IMR-90 (cell line): ENCODE results near the gene EIF4B. TPM values are rescaled to one million over a fixed set of nuclear protein-coding genes. Genes with fewer than 3 reads are reported as not detected.

Source experiments
- ATAC-seq: fragments of 200-7000 bp; cut with Tn5 transposase; 2 replicates; pipeline ENCODE4 v1.9.1; 2020; ENCODE audit warnings: low read depth, mild to moderate bottlenecking, moderate library complexity
- BruUV-seq: library from RNA; stranded (reverse); fragments of 400-500 nt; replicated peaks from 2 replicates; lab custom pipeline; 2021; lab: Mats Ljungman, UMichigan
- CTCF ChIA-PET: fragments of 300-600 bp; formaldehyde crosslinking; extraction: SDS; loops from one replicate; lab custom pipeline; 2021; ENCODE audit warnings: antibody characterized with exemption; lab: Yijun Ruan, JAX
- POLR2A ChIA-PET: fragments of 300-600 bp; sonication (Branson Sonifier 250); formaldehyde crosslinking; loops from one replicate; lab custom pipeline; 2022; ENCODE audit warnings: antibody characterized with exemption; ENCODE audit not compliant: unreplicated experiment; lab: Charles Lee
- DNase-seq: peaks from one replicate; pipeline ENCODE4 v3.0.0; 2013
- H2AFZ ChIP-seq: replicated peaks from 2 replicates; pipeline ENCODE3; 2013; ENCODE audit warnings: low read length, mild to moderate bottlenecking; ENCODE audit not compliant: poor library complexity
- H2AK5ac ChIP-seq: 2 replicates; pipeline ENCODE4 v1.6.1; 2013; ENCODE audit warnings: low read depth, low read length, inconsistent platforms
- H2AK9ac ChIP-seq: replicated peaks from 2 replicates; pipeline ENCODE3; 2013; ENCODE audit warnings: mild to moderate bottlenecking, low read depth, low read length, moderate library complexity; ENCODE audit not compliant: poor library complexity
- H2BK120ac ChIP-seq: 2 replicates; pipeline ENCODE4 v1.6.1; 2013; ENCODE audit warnings: low read depth, low read length, inconsistent platforms
- H2BK15ac ChIP-seq: 3 replicates; pipeline ENCODE4 v1.6.1; 2013; ENCODE audit warnings: low read depth, low read length, inconsistent platforms
- H2BK20ac ChIP-seq: 2 replicates; pipeline ENCODE4 v1.6.1; 2013; ENCODE audit warnings: low read depth, mild to moderate bottlenecking, inconsistent platforms, low read length, moderate library complexity
- H2BK5ac ChIP-seq: 2 replicates; pipeline ENCODE4 v1.6.1; 2013; ENCODE audit warnings: mild to moderate bottlenecking, low read depth, low read length, inconsistent platforms; ENCODE audit not compliant: poor library complexity, severe bottlenecking
- H3K14ac ChIP-seq: replicated peaks from 2 replicates; pipeline ENCODE4 v1.6.1; 2013; ENCODE audit warnings: low read depth, low read length, inconsistent platforms
- H3K18ac ChIP-seq: 2 replicates; pipeline ENCODE4 v1.6.1; 2013; ENCODE audit warnings: low read depth, low read length, control low read depth
- H3K23ac ChIP-seq: 2 replicates; pipeline ENCODE4 v1.6.1; 2013; ENCODE audit warnings: low read depth, low read length, inconsistent platforms
- H3K27ac ChIP-seq: 2 replicates; pipeline ENCODE4 v1.5.1; 2013; ENCODE audit warnings: mild to moderate bottlenecking, control low read depth, low read length; ENCODE audit not compliant: insufficient read depth
- H3K27me3 ChIP-seq: 2 replicates; pipeline ENCODE4 v1.6.1; 2013; ENCODE audit warnings: low read length; ENCODE audit not compliant: control insufficient read depth, insufficient read depth
- H3K36me3 ChIP-seq: 2 replicates; pipeline ENCODE4 v1.6.1; 2013; ENCODE audit warnings: low read length, mixed read lengths; ENCODE audit not compliant: control insufficient read depth, insufficient read depth
- H3K4ac ChIP-seq: 2 replicates; pipeline ENCODE4 v1.6.1; 2013; ENCODE audit warnings: low read depth, low read length, inconsistent platforms
- H3K4me1 ChIP-seq: 2 replicates; pipeline ENCODE4 v1.6.1; 2013; ENCODE audit warnings: low read length, mixed read lengths; ENCODE audit not compliant: control insufficient read depth, insufficient read depth
- H3K4me2 ChIP-seq: 2 replicates; pipeline ENCODE4 v1.6.1; 2013; ENCODE audit warnings: low read depth, mild to moderate bottlenecking, control low read depth, low read length, moderate library complexity
- H3K4me3 ChIP-seq: 2 replicates; pipeline ENCODE4 v1.5.1; 2013; ENCODE audit warnings: low read depth, mild to moderate bottlenecking, control low read depth, low read length, moderate library complexity; ENCODE audit not compliant: insufficient read depth
- H3K56ac ChIP-seq: 2 replicates; pipeline ENCODE4 v1.6.1; 2013; ENCODE audit warnings: low read length, inconsistent platforms; ENCODE audit not compliant: insufficient read depth; ENCODE audit errors: extremely low read depth
- H3K79me1 ChIP-seq, 2 experiments: 2 replicates each; pipeline ENCODE4 v1.6.1; 2013; ENCODE audit warnings: low read length in 2 of 2, inconsistent platforms in 1 of 2, low read depth in 1 of 2
- H3K9ac ChIP-seq: 2 replicates; pipeline ENCODE4 v1.6.1; 2013; ENCODE audit warnings: low read depth, low read length, control low read depth
- H3K9me1 ChIP-seq: 2 replicates; pipeline ENCODE4 v1.6.1; 2013; ENCODE audit warnings: low read length, inconsistent platforms; ENCODE audit not compliant: insufficient read depth
- H3K9me3 ChIP-seq: 2 replicates; pipeline ENCODE4 v1.6.1; 2013; ENCODE audit warnings: low read length; ENCODE audit not compliant: control insufficient read depth, insufficient read depth
- H4K20me1 ChIP-seq: 2 replicates; pipeline ENCODE4 v1.6.1; 2013; ENCODE audit warnings: low read length, inconsistent platforms; ENCODE audit not compliant: insufficient read depth
- H4K5ac ChIP-seq: 2 replicates; pipeline ENCODE4 v1.6.1; 2013; ENCODE audit warnings: mild to moderate bottlenecking, low read depth, low read length, control low read depth
- H4K8ac ChIP-seq, 2 experiments: 2 replicates each; pipeline ENCODE4 v1.6.1; 2013; ENCODE audit warnings: low read depth in 2 of 2, low read length in 2 of 2, control low read depth in 1 of 2, inconsistent platforms in 1 of 2
- H4K91ac ChIP-seq: 2 replicates; pipeline ENCODE4 v1.6.1; 2013; ENCODE audit warnings: low read depth, low read length, inconsistent platforms; ENCODE audit not compliant: insufficient read depth
- MAFK ChIP-seq: IDR thresholded peaks from 2 replicates; pipeline ENCODE4 v1.6.1; 2012; ENCODE audit warnings: low read depth, low read length, improper control_type of control experiment
- MAZ ChIP-seq: IDR thresholded peaks from 2 replicates; pipeline ENCODE4 v1.6.1; 2012; ENCODE audit warnings: low read depth, mild to moderate bottlenecking, low read length, improper control_type of control experiment, moderate library complexity, borderline replicate concordance
- RAD21 ChIP-seq: IDR thresholded peaks from 2 replicates; pipeline ENCODE4 v1.6.1; 2012; ENCODE audit warnings: low read length, improper control_type of control experiment
- SMC3 ChIP-seq: fragments of 150-350 bp; IDR thresholded peaks from 2 replicates; pipeline ENCODE4 v1.6.1; 2016; ENCODE audit warnings: low read depth, mild to moderate bottlenecking, antibody characterized with exemption, low read length, moderate library complexity
- whole genome bisulfite sequencing, 2 experiments: methylation state at CpG; one replicate each; pipeline versions ENCODE4 v1.1.5 to v1.1.7; 2013; ENCODE audit warnings: missing lambda C conversion rate in 2 of 2; ENCODE audit not compliant: insufficient read length in 1 of 2; ENCODE audit errors: extremely low coverage in 2 of 2; 5-methylcytosine and 5-hydroxymethylcytosine counted together
- dilution Hi-C: fragments of 300-500 bp; cut with HindIII; formaldehyde crosslinking; loops from one replicate; pipeline ENCODE4 v1.14.3; 2018; ENCODE audit warnings: low sequenced_read_pairs; ENCODE audit not compliant: unreplicated experiment
- in situ Hi-C: fragments of 300-500 bp; cut with MboI; formaldehyde crosslinking; loops from 3 replicates; pipeline ENCODE4 v1.14.3; 2019; ENCODE audit warnings: low sequenced_read_pairs, inconsistent platforms, mixed read lengths
- intact Hi-C: fragments of 100-400 bp; cut with micrococcal nuclease; formaldehyde crosslinking; loops from 2 replicates; pipeline ENCODE4 v1.10.0; 2022
- polyA plus RNA-seq, 3 experiments: library from polyadenylated mRNA; depleted of rRNA; stranded (reverse); fragments of >200 nt; gene quantifications; 2 replicates each; pipeline ENCODE4 v1.2.3, GENCODE V29; 2012; ENCODE audit warnings: low replicate concordance in 1 of 3
- total RNA-seq: library from RNA; depleted of rRNA; stranded (reverse); fragments of >200 nt; gene quantifications from 2 replicates; pipeline ENCODE4 v1.2.3, GENCODE V29; 2012
- TF ChIP-seq, protein P1 (sequence below): conservative IDR thresholded peaks from 2 replicates; pipeline ENCODE4 v1.5.1; 2012; ENCODE audit warnings: mild to moderate bottlenecking, low read depth, low read length, improper control_type of control experiment

EIF4B gene
- total and polyA plus RNA-seq, 2 of the 4 experiments (the other 2 are of a cell fraction) = 313 to 671 TPM

DNA sequence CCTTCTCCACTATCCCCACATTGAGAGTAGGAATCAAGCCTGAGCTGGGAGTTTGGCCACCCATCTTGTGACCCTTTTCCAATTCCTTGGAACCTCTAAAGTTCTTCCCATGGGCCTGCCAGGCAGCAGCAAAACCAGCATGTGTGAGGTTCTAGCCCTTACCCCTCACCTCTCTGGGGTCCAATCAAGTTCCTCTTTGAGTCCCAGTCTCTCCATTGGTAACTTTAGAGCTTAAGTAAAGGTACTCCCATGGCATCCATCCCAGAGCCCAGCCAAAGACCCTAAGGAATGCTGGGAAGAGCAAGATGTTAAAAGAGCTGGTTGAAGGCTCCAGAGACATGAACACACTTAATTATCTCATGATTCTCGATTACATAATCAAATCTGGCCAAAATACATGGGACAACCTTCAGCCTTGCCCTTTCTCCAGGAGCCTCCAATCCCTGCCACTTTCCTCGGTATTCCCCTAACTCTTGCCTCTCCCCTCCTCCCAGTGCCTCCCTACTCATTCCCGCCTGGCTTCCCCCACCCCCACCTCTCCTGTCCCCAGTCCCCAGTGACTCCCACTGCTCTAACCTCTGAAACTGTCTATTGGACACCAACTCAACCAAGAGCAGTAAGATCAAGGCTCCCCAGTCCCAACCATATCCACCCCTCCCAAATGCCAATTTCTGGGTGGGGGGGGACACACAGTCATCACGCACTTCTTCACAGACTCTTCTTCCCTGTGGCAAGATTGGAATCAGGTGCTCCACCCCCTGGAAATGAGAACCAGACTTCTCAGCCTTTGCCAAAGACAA lies 38.8 kb downstream of the EIF4B start:
- Histone ChIP-seq H3K27me3 (no peaks in the 10 kb centered on the region), H3K27ac (no peak overlapping the region), H2BK15ac (no peak overlapping the region), H3K56ac (no peak overlapping the region), H3K9ac (no peak overlapping the region), H3K4me1 (peaks cover 21% of the 10 kb centered on the region), H3K23ac (peak overlapping the region; percentile 62), H3K79me1 (peaks cover 10 to 56% of the 10 kb centered on the region in 2 experiments; a peak in 3 of 4 replicates), H3K4ac (peak overlapping the region; percentile 100), H3K36me3 (peaks cover 5% of the 10 kb centered on the region), H3K14ac (peak overlapping the region; percentile 91; the same call in 1 of the 2 replicates), H2AK9ac (peak overlapping the region; percentile 83), H3K9me1 (peaks cover 19% of the 10 kb centered on the region), H3K9me3 (no peaks in the 10 kb centered on the region), H2BK20ac (no peak overlapping the region; the same call in 1 of the 2 replicates), H3K4me3 (no peak overlapping the region), H4K20me1 (peaks cover 6% of the 10 kb centered on the region; the same call in 1 of the 2 replicates), H4K5ac (no peak overlapping the region), H3K18ac (no peak overlapping the region), H4K91ac (peak overlapping the region; percentile 13; the same call in 1 of the 2 replicates), H2BK120ac (no peak overlapping the region), H2AFZ (peak overlapping the region; percentile 90), H3K4me2 (no peak overlapping the region), H4K8ac (peak overlapping the region; percentile 87 to 91; a peak in 2 of 4 replicates), H2AK5ac (peak overlapping the region; percentile 91; the same call in 1 of the 2 replicates), H2BK5ac (no peak overlapping the region)
- CTCF ChIA-PET = interaction anchor here (0.6 kb wide), 1 partner anchor 253 kb away, joined by 3 read pairs; no protein-coding TSS in a partner anchor
- POLR2A ChIA-PET = interaction anchor here (0.6 kb wide), 1 partner anchor 39 kb away, joined by 3 read pairs; the partner anchor contains the start of gene EIF4B
- dilution Hi-C loops = no loop called here
- whole genome bisulfite sequencing, 2 experiments = 63% methylated on average over 2 of the region's 4 CpGs; no CpG with 5 or more reads in 1 of the 2 experiments
- no peak for ATAC-seq
- no peak for TF ChIP-seq SMC3
- TF ChIP-seq, protein P1, sequence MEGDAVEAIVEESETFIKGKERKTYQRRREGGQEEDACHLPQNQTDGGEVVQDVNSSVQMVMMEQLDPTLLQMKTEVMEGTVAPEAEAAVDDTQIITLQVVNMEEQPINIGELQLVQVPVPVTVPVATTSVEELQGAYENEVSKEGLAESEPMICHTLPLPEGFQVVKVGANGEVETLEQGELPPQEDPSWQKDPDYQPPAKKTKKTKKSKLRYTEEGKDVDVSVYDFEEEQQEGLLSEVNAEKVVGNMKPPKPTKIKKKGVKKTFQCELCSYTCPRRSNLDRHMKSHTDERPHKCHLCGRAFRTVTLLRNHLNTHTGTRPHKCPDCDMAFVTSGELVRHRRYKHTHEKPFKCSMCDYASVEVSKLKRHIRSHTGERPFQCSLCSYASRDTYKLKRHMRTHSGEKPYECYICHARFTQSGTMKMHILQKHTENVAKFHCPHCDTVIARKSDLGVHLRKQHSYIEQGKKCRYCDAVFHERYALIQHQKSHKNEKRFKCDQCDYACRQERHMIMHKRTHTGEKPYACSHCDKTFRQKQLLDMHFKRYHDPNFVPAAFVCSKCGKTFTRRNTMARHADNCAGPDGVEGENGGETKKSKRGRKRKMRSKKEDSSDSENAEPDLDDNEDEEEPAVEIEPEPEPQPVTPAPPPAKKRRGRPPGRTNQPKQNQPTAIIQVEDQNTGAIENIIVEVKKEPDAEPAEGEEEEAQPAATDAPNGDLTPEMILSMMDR = no peak
- TF ChIP-seq MAZ = no peak
- TF ChIP-seq MAFK = no peak
- TF ChIP-seq RAD21 = no peak
- in situ Hi-C loops = no loop called here
- BruUV-seq = no TSS peak
- intact Hi-C loops = no loop called here
- DNase-seq = no peak
